HEK293 (cell line): ENCODE measurements around the gene TMEM186.
"Not testable (repeated sequence)": the region's sequence is repeated elsewhere in the genome, so short reads cannot be mapped to it uniquely, and the experiment has no call there.

Source experiments
- CTCF ChIA-PET: fragments of 350-600 bp; formaldehyde crosslinking; extraction: SDS; loops from one replicate; lab custom pipeline; 2021; ENCODE audit warnings: antibody characterized with exemption; lab: Yijun Ruan, JAX
- POLR2A ChIA-PET: fragments of 300-600 bp; formaldehyde crosslinking; extraction: SDS; loops from one replicate; lab custom pipeline; 2020; ENCODE audit warnings: antibody characterized with exemption, inconsistent platforms; lab: Yijun Ruan, JAX
- H3K27ac ChIP-seq: fragments of 200-500 bp; sonication (Bioruptor generic); 2 replicates; pipeline ENCODE4 v1.5.1; 2014; ENCODE audit warnings: low read depth, low read length, control low read depth, inconsistent platforms; ENCODE audit errors: extremely low read depth
- H3K36me3 ChIP-seq, 2 experiments: fragments of 200-500 bp in 1 of 2; sonication (Bioruptor generic) in 1 of 2; 1 replicate in 1 of 2; 2 replicates in 1 of 2; pipeline ENCODE4 v1.5.1; 2014 to 2017; ENCODE audit warnings: inconsistent platforms in 2 of 2, low read length in 2 of 2; ENCODE audit not compliant: control insufficient read depth in 2 of 2, insufficient read depth in 1 of 2
- H3K4me1 ChIP-seq: fragments of 200-500 bp; sonication (Bioruptor generic); 2 replicates; pipeline ENCODE4 v1.5.1; 2014; ENCODE audit warnings: mild to moderate bottlenecking, low read length, inconsistent platforms; ENCODE audit not compliant: control insufficient read depth, insufficient read depth
- H3K4me3 ChIP-seq: 2 replicates; pipeline ENCODE4 v1.5.1; 2011; ENCODE audit warnings: low read depth, mild to moderate bottlenecking, control low read depth, low read length, moderate library complexity
- H3K9me3 ChIP-seq: fragments of 200-500 bp; sonication (Bioruptor generic); 2 replicates; pipeline ENCODE4 v1.5.1; 2014; ENCODE audit warnings: low read depth, low read length, inconsistent platforms; ENCODE audit not compliant: control insufficient read depth, insufficient read depth
- MEIS1 ChIP-seq: sonication (generic); formaldehyde crosslinking; IDR thresholded peaks from 2 replicates; pipeline ENCODE4 v1.8.1; 2022; ENCODE audit warnings: missing genetic modification reagents, mild to moderate bottlenecking, borderline replicate concordance
- SCRT1 ChIP-seq: fragments of 450-650 bp; formaldehyde crosslinking; IDR thresholded peaks from 2 replicates; pipeline ENCODE4 v1.5.1; 2016; ENCODE audit warnings: missing biosample characterization, missing genetic modification characterization, borderline replicate concordance
- SCRT2 ChIP-seq: fragments of 450-650 bp; formaldehyde crosslinking; IDR thresholded peaks from 2 replicates; pipeline ENCODE4 v1.5.1; 2016; ENCODE audit warnings: missing biosample characterization, missing genetic modification characterization
- TCF7L2 ChIP-seq: IDR thresholded peaks from 2 replicates; pipeline ENCODE4 v1.6.1; 2011; ENCODE audit warnings: low read depth, mild to moderate bottlenecking, inconsistent platforms, low read length, moderate library complexity, borderline replicate concordance
- ZBTB21 ChIP-seq: fragments of 450-650 bp; formaldehyde crosslinking; IDR thresholded peaks from 2 replicates; pipeline ENCODE4 v1.5.1; 2017; ENCODE audit warnings: missing biosample characterization, missing genetic modification characterization
- ZBTB48 ChIP-seq: fragments of 450-650 bp; formaldehyde crosslinking; IDR thresholded peaks from 2 replicates; pipeline ENCODE4 v1.5.1; 2016; ENCODE audit warnings: missing biosample characterization, missing genetic modification characterization
- ZFP37 ChIP-seq: fragments of 450-650 bp; formaldehyde crosslinking; IDR thresholded peaks from 2 replicates; pipeline ENCODE4 v1.5.1; 2016; ENCODE audit warnings: missing biosample characterization, missing genetic modification characterization
- ZFP41 ChIP-seq: fragments of 450-650 bp; formaldehyde crosslinking; IDR thresholded peaks from 2 replicates; pipeline ENCODE4 v1.5.1; 2016; ENCODE audit warnings: missing biosample characterization, missing genetic modification characterization, borderline replicate concordance
- ZNF132 ChIP-seq: fragments of 450-650 bp; formaldehyde crosslinking; IDR thresholded peaks from 2 replicates; pipeline ENCODE4 v1.5.1; 2017; ENCODE audit warnings: missing biosample characterization, missing genetic modification characterization, borderline replicate concordance
- ZNF133 ChIP-seq: fragments of 450-650 bp; formaldehyde crosslinking; IDR thresholded peaks from 2 replicates; pipeline ENCODE4 v1.5.1; 2016; ENCODE audit warnings: missing biosample characterization, missing genetic modification characterization
- ZNF211 ChIP-seq: fragments of 450-650 bp; formaldehyde crosslinking; IDR thresholded peaks from 2 replicates; pipeline ENCODE4 v1.5.1; 2016; ENCODE audit warnings: low read depth, missing biosample characterization, missing genetic modification characterization
- ZNF24 ChIP-seq: fragments of 450-650 bp; formaldehyde crosslinking; IDR thresholded peaks from 2 replicates; pipeline ENCODE4 v1.5.1; 2016; ENCODE audit warnings: missing biosample characterization, missing genetic modification characterization
- ZNF341 ChIP-seq: fragments of 450-650 bp; formaldehyde crosslinking; IDR thresholded peaks from 2 replicates; pipeline ENCODE4; 2016; ENCODE audit warnings: low read depth, missing biosample characterization, missing genetic modification characterization
- ZNF548 ChIP-seq: fragments of 450-650 bp; formaldehyde crosslinking; IDR thresholded peaks from 2 replicates; pipeline ENCODE4 v1.5.1; 2016; ENCODE audit warnings: missing biosample characterization, missing genetic modification characterization
- ZNF624 ChIP-seq: fragments of 450-650 bp; formaldehyde crosslinking; IDR thresholded peaks from 2 replicates; pipeline ENCODE4 v1.5.1; 2017; ENCODE audit warnings: missing biosample characterization, missing genetic modification characterization
- ZSCAN30 ChIP-seq: fragments of 450-650 bp; IDR thresholded peaks from 2 replicates; pipeline ENCODE4 v1.5.1; 2018; ENCODE audit warnings: missing biosample characterization, mild to moderate bottlenecking, missing genetic modification characterization, moderate library complexity

The TMEM186 gene

GRCh38 chr16:8842016-8842415, 44.6 kb upstream of the TMEM186 start:
- H3K4me3 ChIP-seq, H3K4me1 ChIP-seq, H3K36me3 ChIP-seq, POLR2A ChIA-PET, H3K9me3 ChIP-seq, H3K27ac ChIP-seq, CTCF ChIA-PET: not testable (repeated sequence)
- 0 out of 2 replicates have a peak, but pooled peaks have one; percentile 55 for TF ChIP-seq SCRT2 (tag by site-specific recombination)
- TF ChIP-seq SCRT1 = peak; percentile 59; the same call in 1 of the 2 replicates

GRCh38 chr16:8837594-8837993, 40.2 kb upstream of the TMEM186 start:
- POLR2A ChIA-PET, H3K9me3 ChIP-seq, H3K27ac ChIP-seq, H3K4me1 ChIP-seq, H3K36me3 ChIP-seq, H3K4me3 ChIP-seq: not testable (repeated sequence)
- CTCF ChIA-PET = interaction anchor here (0.7 kb wide), 3 partner anchors 49 to 185 kb away, joined by 3 read pairs; no protein-coding TSS in a partner anchor

GRCh38 chr16:8836797-8837196, 39.4 kb upstream of the TMEM186 start:
- POLR2A ChIA-PET, H3K4me3 ChIP-seq, H3K27ac ChIP-seq, H3K4me1 ChIP-seq, H3K9me3 ChIP-seq: not testable (repeated sequence)
- peaks cover 0 to 10% of the 10 kb centered on the region in 2 experiments; a peak in 1 of 3 replicates for H3K36me3 ChIP-seq
- CTCF ChIA-PET = interaction anchor here (0.7 kb wide), 2 partner anchors 67 to 184 kb away, joined by 3 read pairs; no protein-coding TSS in a partner anchor

- Histone ChIP-seq H3K4me3 (no peak overlapping the region), H3K9me3 (no peaks in the 10 kb centered on the region), H3K36me3 (peaks cover 0 to 39% of the 10 kb centered on the region in 2 experiments; a peak in 2 of 3 replicates), H3K4me1 (no peaks in the 10 kb centered on the region), H3K27ac (no peak overlapping the region)
- TF ChIP-seq ZSCAN30 (tag by site-specific recombination) (no peak), ZNF624 (tag by site-specific recombination) (no peak), ZBTB21 (tag by site-specific recombination) (no peak), ZFP37 (no peak), MEIS1 (CRISPR knock-in tag) (no peak), ZNF341 (tag by site-specific recombination) (no peak), ZNF24 (tag by site-specific recombination) (no peak), TCF7L2 (no peak), ZNF132 (tag by site-specific recombination) (no peak), ZNF548 (tag by site-specific recombination) (no peak), ZBTB48 (tag by site-specific recombination) (no peak), ZNF133 (tag by site-specific recombination) (no peak), ZNF211 (tag by site-specific recombination) (no peak), ZFP41 (tag by site-specific recombination) (no peak)
- POLR2A ChIA-PET = no interaction called here
- CTCF ChIA-PET = no interaction called here
These were observed 35.3 kb upstream of the TMEM186 start for GRCh38 chr16:8832717-8833105.
